Kidney epithelial cell (primary cell): ENCODE measurements around the gene REX1BD. TPM values are rescaled to one million over a fixed set of nuclear protein-coding genes. Genes with fewer than 3 reads are reported as not detected.
A peak's percentile ranks its signal among the peaks of the same experiment; 100 is the strongest.

ENCODE experiments used
- DNase-seq: peaks from one replicate; pipeline ENCODE4 v3.0.0-alpha.2; 2010; ENCODE audit warnings: low read depth
- H3K27me3 ChIP-seq: 2 replicates; pipeline ENCODE4 v1.6.0; 2011; ENCODE audit warnings: low read length; ENCODE audit not compliant: control insufficient read depth, insufficient read depth
- H3K36me3 ChIP-seq: 2 replicates; pipeline ENCODE4 v1.5.1; 2011; ENCODE audit warnings: low read length; ENCODE audit not compliant: control insufficient read depth, insufficient read depth
- H3K4me3 ChIP-seq: 2 replicates; pipeline ENCODE4 v1.5.1; 2011; ENCODE audit warnings: low read depth, mild to moderate bottlenecking, control low read depth, low read length
- CTCF ChIP-seq: IDR thresholded peaks from 2 replicates; pipeline ENCODE4 v1.5.1; 2011; ENCODE audit warnings: mild to moderate bottlenecking, moderate library complexity, low read length, control low read depth, inconsistent platforms; ENCODE audit not compliant: insufficient read depth, poor library complexity, severe bottlenecking
- total RNA-seq: library from RNA; depleted of rRNA; stranded (reverse); fragments of >200 nt; gene quantifications from 2 replicates; pipeline ENCODE4 v1.2.3, GENCODE V29; 2015

Gene REX1BD
- total RNA-seq, 1 donor from 2014 or later, result 136 TPM

GRCh38 chr19:18629166-18630088, 40.8 kb downstream of the REX1BD start:
- DNase-seq, result no peak
- Histone ChIP-seq H3K27me3 (peaks cover 6% of the 10 kb centered on the region), H3K4me3 (no peak overlapping the region), H3K36me3 (no peaks in the 10 kb centered on the region)
- TF ChIP-seq CTCF, result no peak

DNA sequence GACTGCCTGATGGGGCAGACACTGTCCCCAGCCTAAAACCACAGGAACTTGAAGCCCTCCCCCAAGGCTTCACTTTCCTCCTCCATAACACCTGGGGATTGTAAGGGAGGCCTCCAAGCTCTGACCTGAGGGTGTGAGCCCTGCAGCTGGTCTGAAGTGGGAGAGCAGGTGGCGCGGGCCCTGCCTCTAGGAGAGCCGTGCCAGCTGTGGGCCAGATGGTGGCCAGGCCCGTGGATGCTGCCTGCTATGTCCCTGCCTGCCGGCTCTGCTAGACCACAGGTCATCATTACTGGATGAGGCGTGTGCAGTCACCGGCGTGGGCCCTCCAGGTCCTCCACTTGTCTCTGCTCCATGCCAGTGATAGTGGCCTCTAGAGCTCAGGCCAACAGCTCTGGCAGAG, 44.7 kb downstream of the REX1BD start:
- no peak for DNase-seq
- no peaks in the 10 kb centered on the region for H3K36me3 ChIP-seq
- H3K27me3 ChIP-seq, result peaks cover 6% of the 10 kb centered on the region
- H3K4me3 ChIP-seq, result no peak overlapping the region
- no peak for TF ChIP-seq CTCF

DNA sequence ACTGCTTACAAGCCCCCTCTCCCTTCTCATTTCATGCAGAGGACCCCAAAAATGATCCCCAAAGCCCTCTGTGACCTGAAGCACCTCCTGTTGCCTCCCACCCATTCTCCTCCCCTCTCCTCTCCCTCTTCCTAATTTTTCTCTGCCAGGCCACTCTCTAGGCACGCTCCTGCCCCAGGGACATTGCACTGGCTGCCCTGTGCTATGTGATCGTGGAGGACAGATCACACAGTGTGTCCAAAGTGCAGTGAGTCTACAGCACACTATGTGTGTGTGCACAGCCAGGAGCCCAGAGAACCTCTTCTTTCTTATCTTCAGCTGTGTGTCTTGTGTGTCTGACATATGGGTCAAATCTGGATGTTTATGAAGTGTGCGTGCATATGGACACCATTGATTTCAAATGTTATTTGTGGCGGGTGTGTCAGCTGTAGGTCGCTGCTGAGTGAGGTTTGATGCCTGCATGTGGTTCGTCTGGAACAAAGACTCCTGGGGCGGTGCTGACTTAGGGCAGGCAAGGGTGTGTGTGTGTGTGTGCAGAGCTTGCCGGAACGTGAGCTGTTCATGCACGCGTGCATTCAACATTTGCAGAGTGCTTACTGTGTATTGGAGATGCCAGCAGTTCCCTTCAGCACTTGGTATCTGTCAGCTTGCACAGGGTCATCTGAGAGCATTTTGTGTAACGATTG, 46.2 kb downstream of the REX1BD start:
- no peak overlapping the region for H3K4me3 ChIP-seq
- no peak for DNase-seq
- no peaks in the 10 kb centered on the region for H3K36me3 ChIP-seq
- H3K27me3 ChIP-seq, result peaks cover 6% of the 10 kb centered on the region
- TF ChIP-seq CTCF, result no peak

DNA sequence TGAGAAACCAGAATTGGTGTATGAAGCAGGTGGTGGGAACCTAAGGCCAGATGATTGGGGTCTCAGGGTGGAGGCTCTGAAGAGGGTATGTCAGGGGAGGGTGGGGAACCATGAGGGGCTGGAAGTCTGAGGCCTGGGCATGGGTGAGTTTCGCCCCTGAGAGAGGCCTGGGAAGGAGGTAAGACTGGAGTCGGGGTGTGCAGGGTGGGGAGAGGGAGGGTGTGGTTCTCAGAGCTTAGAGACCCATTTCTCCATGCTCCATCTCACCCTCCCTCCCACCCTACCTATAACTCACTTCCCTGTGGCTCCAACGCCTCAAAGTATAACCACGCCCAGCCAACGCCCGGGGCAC, 47.2 kb downstream of the REX1BD start:
- no peak for TF ChIP-seq CTCF
- peaks cover 6% of the 10 kb centered on the region for H3K27me3 ChIP-seq
- no peak overlapping the region for H3K4me3 ChIP-seq
- H3K36me3 ChIP-seq, result no peaks in the 10 kb centered on the region
- DNase-seq, result no peak

- Histone ChIP-seq H3K36me3 (no peaks in the 10 kb centered on the region), H3K27me3 (peaks cover 6% of the 10 kb centered on the region), H3K4me3 (peak overlapping the region; percentile 73)
- no peak for TF ChIP-seq CTCF
- DNase-seq, result peak; percentile 83
These were observed 47.8 kb downstream of the REX1BD start for GRCh38 chr19:18636183-18636968.
